Activated B cell treated with CpG ODN at 0.5 μM for 24 hours (primary cell): ENCODE results near the gene PYGB. TPM values are rescaled to one million over a fixed set of nuclear protein-coding genes. Genes with fewer than 3 reads are reported as not detected.

Experiments used
- ATAC-seq: fragments of 200-7000 bp; cut with Tn5 transposase; one replicate; pipeline ENCODE4 v1.10.0; 2021; ENCODE audit warnings: low read depth, mild to moderate bottlenecking, moderate library complexity
- CTCF ChIA-PET: fragments of 350-600 bp; sonication (Branson Sonifier 250); formaldehyde crosslinking; loops from one replicate; lab custom pipeline; 2021; ENCODE audit warnings: antibody characterized with exemption; lab: Charles Lee
- POLR2A ChIA-PET: fragments of 350-600 bp; sonication (Branson Sonifier 250); formaldehyde crosslinking; loops from one replicate; lab custom pipeline; 2021; ENCODE audit warnings: antibody characterized with exemption; lab: Charles Lee
- DNase-seq: peaks from one replicate; pipeline ENCODE4 v3.0.0; 2022
- H3K27ac Mint-ChIP-seq: one replicate; pipeline ENCODE4 v1.8.0; 2020; ENCODE audit warnings: mixed read lengths
- H3K27me3 Mint-ChIP-seq: one replicate; pipeline ENCODE4 v1.8.0; 2021; ENCODE audit warnings: mixed read lengths
- H3K36me3 Mint-ChIP-seq: one replicate; pipeline ENCODE4 v1.8.0; 2021; ENCODE audit warnings: low read depth, mixed read lengths
- H3K4me1 Mint-ChIP-seq: one replicate; pipeline ENCODE4 v1.8.0; 2021; ENCODE audit warnings: mixed read lengths
- H3K4me3 Mint-ChIP-seq: one replicate; pipeline ENCODE4 v1.8.0; 2020; ENCODE audit warnings: mild to moderate bottlenecking, mixed read lengths
- H3K9me3 Mint-ChIP-seq: one replicate; pipeline ENCODE4 v1.8.0; 2020; ENCODE audit warnings: mixed read lengths
- intact Hi-C: fragments of 100-400 bp; cut with micrococcal nuclease; formaldehyde crosslinking; loops from one replicate; pipeline ENCODE4 v1.15.1; 2024
- total RNA-seq: library from RNA; stranded (reverse); gene quantifications from 2 replicates; pipeline ENCODE4 v1.2.3, GENCODE V29; 2022
- TF ChIP-seq, protein P1 (sequence below): fragments of 200-600 bp; IDR thresholded peaks from one replicate; pipeline ENCODE4 v1.8.0; 2022; ENCODE audit warnings: antibody characterized with exemption, mild to moderate bottlenecking

The PYGB gene
- total RNA-seq, 1 donor from 2014 or later: 23.5 TPM

DNA sequence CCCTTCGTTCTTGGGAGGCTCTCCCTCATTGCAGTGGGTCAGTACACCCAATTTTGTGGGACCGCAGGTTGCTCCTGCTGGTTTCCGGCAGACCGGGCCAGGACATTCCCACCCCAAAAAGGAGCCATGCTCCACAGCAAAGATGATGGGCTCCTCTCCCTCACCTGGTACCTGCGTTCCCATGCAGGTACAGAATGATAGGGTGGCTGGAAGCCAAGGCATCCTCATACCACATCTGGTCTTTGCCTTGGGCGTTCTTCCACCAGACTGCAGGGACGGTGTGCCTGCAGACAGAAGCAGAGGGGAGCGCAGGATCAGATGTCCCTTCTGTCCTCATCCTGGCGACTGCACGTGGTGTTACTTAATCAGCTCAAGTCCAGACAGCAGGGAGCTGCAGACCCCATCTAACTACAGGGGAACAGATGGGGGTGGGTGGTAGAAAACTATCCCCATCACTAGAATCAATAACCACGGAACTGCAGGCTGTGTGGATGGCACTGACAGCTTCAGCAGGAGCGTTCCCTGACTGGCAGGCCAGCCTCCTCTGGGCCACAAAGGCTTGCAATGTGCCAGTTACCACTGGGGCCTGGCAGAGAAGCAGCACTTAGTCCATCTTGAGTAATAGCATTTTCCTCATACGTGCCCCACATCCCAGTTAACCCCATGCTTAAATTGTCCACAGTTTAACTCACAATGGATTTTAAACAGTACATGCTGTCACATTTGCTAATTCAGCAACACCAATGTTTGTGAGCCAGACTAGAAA, 72.3 kb downstream of the PYGB start:
- intact Hi-C loops: no loop called here
- TF ChIP-seq, protein P1, sequence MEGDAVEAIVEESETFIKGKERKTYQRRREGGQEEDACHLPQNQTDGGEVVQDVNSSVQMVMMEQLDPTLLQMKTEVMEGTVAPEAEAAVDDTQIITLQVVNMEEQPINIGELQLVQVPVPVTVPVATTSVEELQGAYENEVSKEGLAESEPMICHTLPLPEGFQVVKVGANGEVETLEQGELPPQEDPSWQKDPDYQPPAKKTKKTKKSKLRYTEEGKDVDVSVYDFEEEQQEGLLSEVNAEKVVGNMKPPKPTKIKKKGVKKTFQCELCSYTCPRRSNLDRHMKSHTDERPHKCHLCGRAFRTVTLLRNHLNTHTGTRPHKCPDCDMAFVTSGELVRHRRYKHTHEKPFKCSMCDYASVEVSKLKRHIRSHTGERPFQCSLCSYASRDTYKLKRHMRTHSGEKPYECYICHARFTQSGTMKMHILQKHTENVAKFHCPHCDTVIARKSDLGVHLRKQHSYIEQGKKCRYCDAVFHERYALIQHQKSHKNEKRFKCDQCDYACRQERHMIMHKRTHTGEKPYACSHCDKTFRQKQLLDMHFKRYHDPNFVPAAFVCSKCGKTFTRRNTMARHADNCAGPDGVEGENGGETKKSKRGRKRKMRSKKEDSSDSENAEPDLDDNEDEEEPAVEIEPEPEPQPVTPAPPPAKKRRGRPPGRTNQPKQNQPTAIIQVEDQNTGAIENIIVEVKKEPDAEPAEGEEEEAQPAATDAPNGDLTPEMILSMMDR: no peak
- no peaks in the 10 kb centered on the region for H3K27me3 Mint-ChIP-seq
- peaks cover 13% of the 10 kb centered on the region for H3K36me3 Mint-ChIP-seq
- ChIA-PET POLR2A (no interaction called here), CTCF (no interaction called here)
- H3K4me3 Mint-ChIP-seq: no peak overlapping the region
- peak overlapping the region; percentile 71 for H3K27ac Mint-ChIP-seq
- ATAC-seq (no peak), DNase-seq (peak; percentile 3)
- H3K9me3 Mint-ChIP-seq: no peaks in the 10 kb centered on the region
- peaks cover 46% of the 10 kb centered on the region for H3K4me1 Mint-ChIP-seq

DNA sequence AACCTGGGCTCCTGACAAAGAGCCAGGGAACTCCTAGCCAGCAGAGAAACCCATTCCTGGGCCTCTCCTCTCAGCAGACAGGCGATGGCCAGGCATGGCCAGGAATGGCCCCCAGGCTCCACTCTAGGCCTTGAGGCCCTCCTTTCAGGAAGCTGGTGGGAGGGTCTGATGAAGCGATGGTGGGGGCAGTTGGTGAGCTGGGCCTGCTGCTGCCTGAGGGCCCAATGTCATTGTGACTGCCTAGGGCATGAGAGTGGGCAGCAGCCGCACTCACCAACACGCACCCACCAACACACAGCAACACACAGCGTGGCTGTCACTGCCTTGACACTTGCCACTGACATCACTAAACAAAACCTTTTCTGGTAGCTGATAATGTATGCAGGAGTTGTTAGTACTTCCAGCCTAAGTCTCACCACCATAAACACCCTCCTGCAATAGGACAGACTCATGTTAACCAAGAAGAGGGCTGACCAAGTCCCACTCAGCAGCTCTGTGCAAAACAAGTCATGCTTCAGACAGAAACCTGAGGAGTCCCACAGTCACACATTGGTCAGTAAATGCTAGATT, 73.5 kb downstream of the PYGB start:
- Mint-ChIP-seq H3K36me3 (peaks cover 10% of the 10 kb centered on the region), H3K27ac (no peak overlapping the region), H3K4me3 (no peak overlapping the region), H3K4me1 (peaks cover 45% of the 10 kb centered on the region), H3K9me3 (no peaks in the 10 kb centered on the region), H3K27me3 (no peaks in the 10 kb centered on the region)
- ChIA-PET CTCF (no interaction called here), POLR2A (no interaction called here)
- DNase-seq: peak; percentile 6
- intact Hi-C loops: no loop called here
- no peak for ATAC-seq
- TF ChIP-seq, protein P1: no peak

DNA sequence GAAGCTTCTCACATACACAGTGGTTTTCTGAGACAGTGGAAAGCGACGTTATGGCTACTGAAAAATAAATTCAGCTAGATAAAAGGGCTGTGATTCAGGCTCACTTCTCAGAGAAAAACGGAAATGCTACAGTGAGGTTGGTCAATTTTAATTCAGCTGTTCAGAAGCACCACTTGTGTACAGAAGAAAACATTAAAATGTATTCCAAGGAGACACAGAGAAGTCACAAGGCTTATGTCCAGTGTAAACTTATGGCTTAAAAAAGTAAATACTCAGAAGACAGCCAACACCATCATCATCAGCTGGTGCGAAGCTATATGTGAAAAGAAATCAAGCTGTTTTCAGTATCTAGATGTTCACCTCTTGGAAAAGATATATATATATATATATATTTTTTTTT, 74.1 kb downstream of the PYGB start:
- POLR2A ChIA-PET: no interaction called here
- TF ChIP-seq, protein P1: no peak
- Mint-ChIP-seq H3K36me3 (peaks cover 10% of the 10 kb centered on the region), H3K4me1 (peaks cover 45% of the 10 kb centered on the region), H3K27ac (no peak overlapping the region), H3K4me3 (no peak overlapping the region), H3K9me3 (no peaks in the 10 kb centered on the region), H3K27me3 (no peaks in the 10 kb centered on the region)
- ATAC-seq: no peak
- no peak for DNase-seq
- CTCF ChIA-PET: no interaction called here
- intact Hi-C loops: no loop called here

DNA sequence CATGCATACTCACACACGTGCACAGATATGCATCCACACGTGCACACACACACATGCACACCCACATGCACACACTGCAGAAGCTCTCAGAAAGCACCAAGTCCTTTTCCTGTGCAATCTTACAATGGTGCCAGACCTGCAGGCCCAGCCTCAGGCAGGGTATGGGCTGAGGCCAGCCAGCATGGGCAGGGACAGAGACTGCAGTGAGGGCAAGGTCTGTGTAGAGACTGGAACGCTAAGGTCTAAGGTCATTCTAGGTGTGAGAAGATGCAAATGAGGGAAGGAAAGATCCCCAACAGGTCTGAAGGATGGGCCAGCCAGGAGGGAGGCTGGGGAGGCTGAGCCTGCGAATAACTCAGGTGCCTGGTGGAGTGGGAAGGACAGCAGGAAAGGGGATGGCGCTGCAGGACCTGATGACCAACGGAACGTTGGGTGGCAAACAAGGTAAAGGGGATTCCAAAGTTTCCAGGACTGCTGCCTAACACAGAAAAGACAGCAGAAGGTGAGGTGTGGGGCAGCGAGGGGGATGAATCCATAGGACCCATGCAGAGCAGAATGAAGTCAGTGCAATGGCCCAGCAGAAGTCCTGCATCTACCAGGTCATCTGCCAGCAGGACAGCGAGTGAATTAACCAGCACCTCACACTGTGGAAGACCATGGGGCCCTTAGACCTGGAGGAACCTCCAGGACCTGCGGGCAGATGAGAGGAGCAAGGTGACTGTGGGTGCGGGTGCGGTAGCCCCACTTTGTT, 75.8 kb downstream of the PYGB start:
- Mint-ChIP-seq H3K9me3 (no peaks in the 10 kb centered on the region), H3K27me3 (no peaks in the 10 kb centered on the region), H3K4me3 (no peak overlapping the region), H3K36me3 (peaks cover 10% of the 10 kb centered on the region), H3K4me1 (peaks cover 28% of the 10 kb centered on the region), H3K27ac (no peak overlapping the region)
- CTCF ChIA-PET: no interaction called here
- DNase-seq (peak; percentile 11), ATAC-seq (no peak)
- intact Hi-C loops: no loop called here
- TF ChIP-seq, protein P1: no peak
- POLR2A ChIA-PET: interaction anchor here (0.9 kb wide), 1 partner anchor 9 kb away, joined by 3 read pairs; no protein-coding TSS in a partner anchor

DNA sequence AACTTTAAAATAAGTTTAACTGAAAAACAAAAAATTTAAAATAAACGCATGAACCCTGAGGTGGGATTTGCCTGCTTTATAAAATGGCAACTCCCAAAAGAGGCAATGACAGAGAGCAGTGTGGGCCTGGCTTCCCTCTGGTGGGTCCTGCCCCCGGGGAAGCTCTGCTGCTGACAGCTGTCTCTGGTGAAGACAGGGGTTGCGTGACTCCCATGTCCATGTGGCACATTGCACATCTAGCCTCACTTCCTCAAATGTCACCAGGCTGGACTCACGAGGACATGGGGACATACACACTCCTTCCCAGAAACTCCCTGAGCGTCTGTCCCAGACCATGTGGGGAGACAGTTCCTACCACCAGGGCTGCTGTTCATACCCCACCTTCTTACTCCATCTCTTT, 76.5 kb downstream of the PYGB start:
- CTCF ChIA-PET: interaction anchor here (1.6 kb wide), 1 partner anchor 75 kb away, joined by 5 read pairs; no protein-coding TSS in a partner anchor
- intact Hi-C loops: no loop called here

More for the DNA sequence above, 76.5 kb downstream of the PYGB start:
- no peak for ATAC-seq
- Mint-ChIP-seq H3K27ac (no peak overlapping the region), H3K9me3 (no peaks in the 10 kb centered on the region), H3K4me1 (peaks cover 21% of the 10 kb centered on the region), H3K27me3 (no peaks in the 10 kb centered on the region), H3K36me3 (peaks cover 10% of the 10 kb centered on the region), H3K4me3 (no peak overlapping the region)
- TF ChIP-seq, protein P1: no peak
- DNase-seq: no peak
- POLR2A ChIA-PET: interaction anchor here (0.9 kb wide), 1 partner anchor 10 kb away, joined by 3 read pairs; no protein-coding TSS in a partner anchor
